Activated CD4-positive, alpha-beta T cell treated with anti-CD3 and anti-CD28 coated beads, Interleukin-10, Interleukin-2, amounts not matched to agents 100 ng/mL and 50 ng/mL, durations not matched to agents 16 hours and 8 hours (primary cell): ENCODE data around the gene PTPRN2.
"Not testable (repeated sequence)": the region's sequence is repeated elsewhere in the genome, so short reads cannot be mapped to it uniquely, and the experiment has no call there.

Experiments
- DNase-seq: peaks from one replicate; pipeline ENCODE4 v3.0.0-alpha.2; 2020

PTPRN2 gene

DNA sequence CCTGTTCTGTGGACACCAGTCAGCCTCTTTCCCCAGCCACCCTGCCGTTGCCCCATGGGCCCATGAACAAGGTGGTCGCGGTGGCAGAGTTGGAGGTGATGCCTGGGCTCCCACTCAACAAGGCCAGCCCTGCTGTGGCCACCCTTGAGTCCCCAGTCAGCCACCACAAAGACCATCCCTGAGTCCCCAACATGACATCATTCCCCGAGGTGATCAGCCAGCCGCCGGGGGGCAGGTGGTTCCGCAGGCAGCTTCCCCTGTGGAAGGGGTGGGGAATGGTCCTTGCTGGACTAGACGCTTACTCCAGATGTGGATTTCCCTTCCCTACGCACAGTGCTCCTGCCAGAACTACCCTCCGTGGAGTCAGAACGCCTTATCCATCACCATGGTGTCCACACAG lies 271.7 kb downstream of the PTPRN2 start:
- DNase-seq: no peak

DNA sequence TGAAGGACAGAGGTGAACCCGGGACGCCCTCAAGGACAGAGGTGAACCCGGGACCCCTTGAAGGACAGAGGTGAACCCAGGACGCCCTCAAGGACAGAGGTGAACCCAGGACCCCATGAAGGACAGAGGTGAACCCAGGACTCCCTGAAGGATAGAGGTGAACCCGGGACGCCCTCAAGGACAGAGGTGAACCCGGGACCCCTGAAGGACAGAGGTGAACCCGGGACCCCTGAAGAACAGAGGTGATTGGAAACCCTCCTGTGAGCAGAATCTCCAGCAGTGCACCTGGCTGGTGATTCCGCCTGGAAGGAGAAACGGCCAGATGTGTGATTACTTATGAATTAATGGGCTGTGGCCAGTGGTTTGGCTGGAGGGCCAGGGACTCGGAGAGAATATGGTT lies 272.3 kb downstream of the PTPRN2 start:
- no peak for DNase-seq

DNA sequence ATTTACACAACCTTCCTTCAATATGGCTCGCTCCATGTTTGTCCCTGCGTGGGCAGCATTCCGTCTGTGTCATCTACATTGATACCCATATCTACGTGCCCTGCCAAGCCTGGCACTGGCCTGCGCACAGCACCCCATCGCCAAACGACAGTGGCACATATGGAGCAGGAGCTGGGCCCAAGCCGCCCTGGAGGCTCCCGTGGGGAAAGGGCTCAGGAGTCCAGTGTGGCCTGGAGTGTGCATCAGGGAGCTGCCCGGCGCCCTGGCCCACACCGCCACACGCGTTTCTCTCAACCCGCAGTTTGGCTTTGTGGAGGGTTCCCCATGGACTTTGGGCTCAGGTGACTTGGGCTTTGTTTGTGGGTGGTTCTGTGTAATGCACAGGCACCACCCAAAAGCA lies 273.2 kb downstream of the PTPRN2 start:
- DNase-seq: no peak

DNA sequence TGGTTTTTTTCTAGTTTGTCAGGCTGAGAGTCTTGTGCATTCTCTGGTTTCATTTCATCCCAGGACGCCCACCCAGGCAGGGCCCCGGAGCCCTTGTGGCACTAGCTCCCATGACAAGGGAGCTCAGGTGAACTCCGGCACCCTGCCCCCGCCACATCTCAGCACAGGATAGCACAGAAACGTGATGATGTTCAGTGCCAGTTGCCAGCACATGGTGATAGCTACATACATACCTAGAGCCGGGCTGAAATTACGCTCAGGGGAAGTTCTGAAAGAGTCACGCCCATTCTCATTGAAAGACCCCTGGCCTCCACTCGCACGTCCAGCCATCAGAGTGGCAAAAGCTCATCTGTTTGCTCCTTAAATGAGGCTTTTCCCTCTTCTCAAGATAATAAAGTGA lies 273.7 kb downstream of the PTPRN2 start:
- no peak for DNase-seq

GRCh38 chr7:158312789-158313188 lies 274.8 kb downstream of the PTPRN2 start:
- no peak for DNase-seq

DNA sequence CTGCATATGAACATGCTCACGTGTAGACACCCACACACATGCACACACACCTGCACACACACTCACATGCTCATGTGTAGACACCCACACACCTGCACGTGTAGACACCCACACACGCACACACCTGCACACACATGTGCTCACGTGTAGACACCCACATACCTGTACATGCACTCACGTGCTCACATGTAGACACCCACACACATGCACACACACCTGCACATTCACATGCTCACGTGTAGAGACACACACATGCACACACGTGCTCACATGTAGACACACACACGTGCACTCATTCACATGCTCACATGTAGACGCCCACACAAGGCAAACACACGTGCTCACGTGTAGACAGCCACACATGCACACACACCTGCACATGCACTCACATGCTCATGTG lies 275.8 kb downstream of the PTPRN2 start:
- DNase-seq: no peak

GRCh38 chr7:158310924-158311666 lies 276.5 kb downstream of the PTPRN2 start:
- DNase-seq: no peak

- no peak for DNase-seq
These were observed 277.5 kb downstream of the PTPRN2 start for GRCh38 chr7:158309868-158310763.

DNA sequence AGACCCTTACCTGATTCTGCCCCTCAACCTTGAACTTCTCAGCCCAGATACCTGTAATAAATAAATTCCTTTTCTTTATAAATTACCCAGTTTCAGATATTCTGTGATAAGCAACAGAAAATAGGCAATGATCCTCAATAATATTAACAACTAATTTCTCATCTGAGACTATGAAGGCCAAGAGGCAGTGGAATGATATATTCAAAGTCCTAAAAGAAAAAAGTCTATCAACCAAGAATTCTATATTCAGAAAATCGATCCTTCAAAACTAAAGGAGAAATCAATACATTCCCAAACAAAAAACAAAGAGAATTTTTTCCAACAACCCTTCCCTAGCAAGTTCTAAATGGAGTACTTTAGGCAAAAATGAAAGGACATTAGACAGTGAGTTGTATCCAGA lies 279.6 kb downstream of the PTPRN2 start:
- no peak for DNase-seq

- DNase-seq: not testable (repeated sequence)
These were observed 283.6 kb downstream of the PTPRN2 start for GRCh38 chr7:158304072-158304471.

GRCh38 chr7:158303121-158303520 lies 284.5 kb downstream of the PTPRN2 start:
- DNase-seq: no peak

DNA sequence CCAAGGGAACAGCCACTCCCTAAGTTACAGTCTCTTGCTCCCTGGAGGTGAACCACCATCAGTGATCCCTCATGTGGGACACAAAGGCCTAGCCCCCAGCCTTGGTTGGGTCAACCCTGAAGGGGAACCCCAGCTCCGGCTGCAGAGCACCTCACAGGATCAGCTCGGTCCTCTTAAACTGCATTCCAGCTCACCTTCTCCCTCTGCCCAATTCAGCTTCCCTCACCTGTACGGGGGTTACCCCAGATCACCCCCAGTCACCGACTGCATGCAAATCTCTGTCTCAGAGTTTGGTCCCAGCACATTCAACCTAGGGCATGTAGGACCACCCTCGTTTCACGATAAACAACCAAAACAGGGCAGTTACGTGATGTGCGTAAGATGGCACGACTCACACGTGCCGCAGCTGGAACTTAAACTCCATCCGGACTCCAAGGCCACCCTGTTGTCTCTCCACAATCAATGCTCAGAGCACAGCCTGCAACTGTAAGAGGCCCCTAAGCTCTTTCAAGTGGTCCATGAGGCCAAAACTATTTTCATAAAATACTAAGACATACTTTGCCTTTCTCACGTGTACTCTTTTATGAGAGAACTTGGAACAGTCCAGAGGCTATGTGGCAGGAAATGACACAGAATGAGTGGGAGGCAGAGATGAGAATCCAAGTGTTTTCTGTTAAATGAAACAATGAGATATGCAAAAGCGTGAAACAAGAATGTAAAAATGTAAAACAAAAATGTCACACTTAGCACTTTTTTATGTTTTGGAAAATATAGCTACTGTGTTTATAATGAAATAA lies 285.2 kb downstream of the PTPRN2 start:
- no peak for DNase-seq

DNA sequence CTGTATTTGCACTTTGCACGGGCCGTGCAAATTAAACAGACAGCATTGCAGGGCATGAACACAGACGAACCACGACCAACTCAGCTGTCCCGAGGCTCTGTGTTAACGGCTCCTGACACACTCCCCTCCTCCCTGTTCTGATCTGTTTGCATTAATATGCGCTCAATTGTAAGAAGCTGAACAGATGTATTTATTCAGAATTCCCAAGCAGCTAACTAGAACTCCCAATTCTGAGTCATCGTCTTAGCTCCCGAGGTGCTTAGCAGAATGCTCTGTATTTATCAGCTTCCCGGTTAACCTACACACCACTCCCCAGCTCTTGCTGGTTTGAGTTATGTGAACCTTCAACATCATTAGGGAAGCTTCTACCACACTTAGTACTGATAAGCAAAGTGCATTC lies 286.4 kb downstream of the PTPRN2 start:
- no peak for DNase-seq

- DNase-seq: no peak
These were observed 287.2 kb downstream of the PTPRN2 start for GRCh38 chr7:158300427-158300826.

DNA sequence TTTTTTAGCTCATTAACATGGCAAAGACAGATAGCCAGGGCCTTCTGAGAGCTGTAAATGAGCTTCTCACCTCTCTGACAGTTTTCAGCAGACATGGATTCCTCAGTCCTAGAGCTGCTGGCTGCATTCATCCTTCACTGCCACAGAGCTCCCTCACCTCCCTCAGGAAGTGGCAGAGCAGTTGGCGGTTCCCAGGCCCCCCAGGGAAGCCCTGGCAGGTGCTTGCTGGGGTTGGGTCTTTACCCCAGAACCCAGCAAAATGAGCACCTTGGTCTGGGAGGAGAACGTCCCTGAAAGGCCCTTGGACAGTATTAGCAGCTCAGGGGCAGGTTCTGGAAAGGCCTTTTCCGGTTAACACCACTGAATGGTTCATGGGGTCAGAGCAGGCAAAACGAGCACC lies 288.0 kb downstream of the PTPRN2 start:
- no peak for DNase-seq

- no peak for DNase-seq
These were observed 290.9 kb downstream of the PTPRN2 start for GRCh38 chr7:158296798-158297104.

GRCh38 chr7:158295966-158296797 lies 291.4 kb downstream of the PTPRN2 start:
- no peak for DNase-seq

DNA sequence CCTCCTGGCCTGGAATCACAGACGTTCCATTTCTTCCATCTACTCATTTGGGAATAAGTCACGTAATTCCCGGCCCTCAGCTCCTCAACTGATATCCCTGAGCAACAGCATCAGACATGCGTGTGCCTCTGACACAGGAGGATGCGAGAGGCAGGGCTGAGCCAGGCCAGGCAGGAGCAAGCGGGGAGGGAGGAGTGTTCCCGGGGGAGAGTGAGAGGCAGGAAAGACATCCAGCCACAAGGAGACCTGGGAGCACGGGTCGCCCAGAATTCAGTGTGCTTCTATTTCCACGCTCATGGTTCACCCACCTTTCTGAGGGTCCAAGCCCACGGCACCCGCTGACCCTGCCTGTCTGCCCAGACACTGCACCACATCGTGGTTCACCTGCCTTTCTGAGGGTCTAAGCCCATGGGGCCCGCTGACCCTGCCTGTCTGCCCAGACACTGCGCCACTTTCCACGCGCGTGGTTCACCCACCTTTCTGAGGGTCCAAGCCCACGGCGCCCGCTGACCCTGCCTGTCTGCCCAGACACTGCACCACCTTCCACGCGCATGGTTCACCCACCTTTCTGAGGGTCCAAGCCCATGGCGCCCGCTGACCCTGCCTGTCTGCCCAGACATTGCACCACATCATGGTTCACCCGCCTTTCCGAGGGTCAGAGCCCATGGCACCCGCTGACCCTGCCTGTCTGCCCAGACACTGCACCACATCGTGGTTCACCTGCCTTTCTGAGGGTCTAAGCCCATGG lies 293.0 kb downstream of the PTPRN2 start:
- DNase-seq: not testable (repeated sequence)

DNA sequence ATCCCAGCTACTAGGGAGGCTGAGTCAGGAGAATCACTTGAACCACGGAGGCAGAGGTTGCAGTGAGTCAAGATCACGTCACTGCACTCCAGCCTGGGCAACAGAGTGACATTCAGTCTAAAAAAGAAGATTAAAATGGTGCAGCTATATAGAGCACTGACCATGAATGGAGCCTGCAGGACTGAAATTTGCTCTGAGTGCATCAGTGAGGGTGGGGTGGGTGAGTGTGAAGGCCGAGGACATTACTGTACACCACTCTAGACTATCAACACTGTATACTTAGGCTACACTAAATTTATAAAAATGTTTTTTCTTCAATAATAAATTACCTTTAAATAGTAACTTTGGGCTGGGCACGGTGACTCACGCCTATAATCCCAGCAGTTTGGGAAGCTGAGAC lies 294.7 kb downstream of the PTPRN2 start:
- DNase-seq: no peak

- no peak for DNase-seq
These were observed 295.6 kb downstream of the PTPRN2 start for GRCh38 chr7:158291998-158292397.

DNA sequence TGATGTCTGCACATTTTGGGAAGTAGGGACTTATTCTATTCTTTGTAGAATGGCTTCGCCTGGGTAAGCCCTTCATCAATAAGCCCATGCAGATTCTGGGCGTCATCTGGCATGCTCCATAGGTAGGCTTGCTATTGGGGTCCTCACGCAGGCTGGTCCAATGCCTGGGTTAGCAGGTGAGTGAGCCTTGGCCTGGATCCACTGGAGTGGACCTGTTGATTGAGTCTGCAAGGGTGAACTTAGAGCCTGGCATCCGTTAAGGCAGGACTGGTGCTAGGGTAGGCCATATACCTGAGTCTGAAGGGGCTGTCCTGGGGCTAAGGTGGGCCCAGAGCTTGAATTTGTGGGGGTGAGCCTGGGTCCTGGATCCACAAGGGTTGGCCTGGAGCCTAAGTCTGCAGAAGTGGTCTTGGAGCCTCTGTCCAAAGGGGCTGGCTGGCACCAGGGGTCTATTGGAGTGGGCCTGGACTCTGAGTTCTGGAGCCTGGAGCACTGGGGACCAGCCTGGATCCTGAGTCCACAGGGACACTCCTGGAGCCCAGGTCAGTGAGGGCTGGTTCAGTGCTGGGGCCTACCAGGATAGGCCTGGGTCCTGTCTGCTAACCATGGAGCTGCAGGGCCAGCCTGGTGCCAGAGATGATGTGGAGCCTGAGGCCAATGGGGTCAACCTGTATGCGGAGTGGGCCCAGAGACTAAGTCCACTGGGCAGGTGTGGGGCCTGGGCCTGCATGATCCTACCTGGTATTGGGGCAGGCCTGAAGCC lies 297.7 kb downstream of the PTPRN2 start:
- no peak for DNase-seq
